ENCODE measurements around the gene MIDN. TPM values are rescaled to one million over a fixed set of nuclear protein-coding genes. Genes with fewer than 3 reads are reported as not detected.

Gene MIDN
- total RNA-seq, 1 donor from 2014 or later = 15.8 TPM

DNA sequence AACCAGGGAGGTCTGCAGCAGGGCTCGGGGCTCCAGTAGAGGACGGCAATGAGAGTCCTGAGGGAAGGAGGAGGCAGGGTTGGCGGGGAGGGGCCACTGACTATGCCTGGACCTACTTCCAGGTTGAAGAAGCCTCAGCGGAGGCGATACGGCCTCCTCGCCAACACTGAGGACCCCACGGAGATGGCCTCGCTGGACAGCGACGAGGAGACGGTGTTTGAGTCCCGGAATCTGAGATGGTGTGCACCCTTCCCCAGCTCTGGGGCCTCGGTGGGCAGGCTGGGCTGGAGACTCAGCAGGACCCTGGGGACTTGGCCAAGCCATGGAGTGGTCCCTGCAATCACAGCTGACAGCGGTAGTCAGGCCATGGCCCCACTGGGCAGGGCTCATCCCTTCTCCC, 28.7 kb downstream of the MIDN start:
- TF ChIP-seq, protein P1, sequence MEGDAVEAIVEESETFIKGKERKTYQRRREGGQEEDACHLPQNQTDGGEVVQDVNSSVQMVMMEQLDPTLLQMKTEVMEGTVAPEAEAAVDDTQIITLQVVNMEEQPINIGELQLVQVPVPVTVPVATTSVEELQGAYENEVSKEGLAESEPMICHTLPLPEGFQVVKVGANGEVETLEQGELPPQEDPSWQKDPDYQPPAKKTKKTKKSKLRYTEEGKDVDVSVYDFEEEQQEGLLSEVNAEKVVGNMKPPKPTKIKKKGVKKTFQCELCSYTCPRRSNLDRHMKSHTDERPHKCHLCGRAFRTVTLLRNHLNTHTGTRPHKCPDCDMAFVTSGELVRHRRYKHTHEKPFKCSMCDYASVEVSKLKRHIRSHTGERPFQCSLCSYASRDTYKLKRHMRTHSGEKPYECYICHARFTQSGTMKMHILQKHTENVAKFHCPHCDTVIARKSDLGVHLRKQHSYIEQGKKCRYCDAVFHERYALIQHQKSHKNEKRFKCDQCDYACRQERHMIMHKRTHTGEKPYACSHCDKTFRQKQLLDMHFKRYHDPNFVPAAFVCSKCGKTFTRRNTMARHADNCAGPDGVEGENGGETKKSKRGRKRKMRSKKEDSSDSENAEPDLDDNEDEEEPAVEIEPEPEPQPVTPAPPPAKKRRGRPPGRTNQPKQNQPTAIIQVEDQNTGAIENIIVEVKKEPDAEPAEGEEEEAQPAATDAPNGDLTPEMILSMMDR (IDR thresholded peaks at IDR 0.05; ENCODE audit: insufficient read depth, low read length, severe bottlenecking) = no peak
- FAIRE-seq = no peak
- Histone ChIP-seq H3K4me3 (ENCODE audit: low read depth, low read length) (no peak overlapping the region), H3K27me3 (ENCODE audit: control insufficient read depth, insufficient read depth, low read length) (no peaks in the 10 kb centered on the region), H3K36me3 (ENCODE audit: control insufficient read depth, insufficient read depth, low read length) (peaks cover 32% of the 10 kb centered on the region)
- DNase-seq (ENCODE audit: low read depth) = no peak

DNA sequence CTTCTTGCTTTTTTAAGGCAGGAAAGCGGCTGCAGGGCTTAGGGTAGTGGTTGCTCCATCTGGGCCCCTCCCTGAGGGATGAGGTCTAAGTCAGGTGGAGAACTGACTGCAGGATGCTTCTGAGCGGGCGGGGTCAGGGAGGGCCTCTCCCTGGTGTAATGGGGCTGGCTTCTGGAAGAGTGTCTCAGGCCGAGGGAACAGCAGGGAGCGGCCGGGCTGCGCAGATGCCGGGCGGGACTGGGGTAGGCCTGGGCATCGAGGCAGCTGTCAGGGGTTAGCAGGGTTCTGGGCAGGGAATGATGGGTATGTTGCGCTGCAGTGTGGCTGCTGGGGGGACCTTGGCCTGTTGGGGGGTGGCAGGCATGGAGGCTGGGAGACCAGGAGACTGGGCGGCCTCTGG, 29.7 kb downstream of the MIDN start:
- peaks cover 24% of the 10 kb centered on the region for H3K36me3 ChIP-seq (ENCODE audit: control insufficient read depth, insufficient read depth, low read length)
- no peak for FAIRE-seq

DNA sequence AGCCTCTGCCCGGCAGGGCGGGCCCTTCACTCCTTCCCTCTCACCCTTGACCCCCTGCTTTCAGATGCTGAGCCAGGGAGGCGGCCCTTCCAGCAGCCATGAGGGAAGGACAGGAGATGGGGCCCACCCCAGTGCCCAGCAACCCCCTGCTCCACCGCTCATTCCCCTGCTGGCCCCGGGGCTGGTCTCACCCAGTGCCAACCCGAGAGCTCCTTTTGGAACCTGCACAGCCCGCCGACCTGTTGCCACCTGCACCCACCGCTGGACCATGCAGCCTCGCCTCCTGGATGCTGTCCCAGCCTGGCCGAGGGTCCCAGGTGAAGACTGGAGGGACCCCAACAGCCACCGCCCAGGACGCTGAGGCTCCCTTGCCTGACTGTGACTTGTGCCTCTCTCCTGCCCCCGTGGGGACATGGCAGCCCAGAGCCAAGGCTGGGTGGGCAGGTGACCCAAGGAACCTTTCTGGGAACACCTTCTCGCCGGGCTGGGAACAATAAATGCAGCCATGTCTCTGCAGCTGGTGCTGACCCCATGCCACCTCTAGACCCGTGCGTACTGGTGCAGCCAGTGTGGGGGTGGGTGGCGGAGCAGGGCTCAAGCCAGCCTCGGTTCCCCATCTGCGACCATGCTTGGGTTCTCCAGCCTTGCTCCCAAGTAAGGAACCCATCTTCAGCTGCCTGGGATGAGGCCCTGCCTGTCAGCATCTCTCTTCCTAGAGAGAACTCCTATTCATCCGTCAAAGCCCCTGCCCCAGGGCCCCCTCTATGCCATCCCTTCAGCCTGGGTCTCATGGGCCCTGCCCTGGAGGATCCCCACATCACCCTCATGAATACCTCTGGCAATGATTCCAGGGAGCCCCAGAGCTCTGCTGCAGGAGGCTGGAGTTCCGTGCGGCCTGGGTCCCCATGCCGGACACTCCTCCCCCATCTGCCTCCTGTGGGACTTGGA, 30.6 kb downstream of the MIDN start:
- FAIRE-seq = peak; percentile 81
- no peaks in the 10 kb centered on the region for H3K27me3 ChIP-seq (ENCODE audit: control insufficient read depth, insufficient read depth, low read length)
- H3K4me3 ChIP-seq (ENCODE audit: low read depth, low read length) = no peak overlapping the region
- peaks cover 18% of the 10 kb centered on the region for H3K36me3 ChIP-seq (ENCODE audit: control insufficient read depth, insufficient read depth, low read length)
- TF ChIP-seq, protein P1 (IDR thresholded peaks at IDR 0.05; ENCODE audit: insufficient read depth, low read length, severe bottlenecking) = no peak
- DNase-seq (ENCODE audit: low read depth) = no peak

More for the DNA sequence above, 29.7 kb downstream of the MIDN start:
- DNase-seq (ENCODE audit: low read depth) = no peak
- TF ChIP-seq, protein P1 (IDR thresholded peaks at IDR 0.05; ENCODE audit: insufficient read depth, low read length, severe bottlenecking) = no peak
- no peaks in the 10 kb centered on the region for H3K27me3 ChIP-seq (ENCODE audit: control insufficient read depth, insufficient read depth, low read length)
- H3K4me3 ChIP-seq (ENCODE audit: low read depth, low read length) = no peak overlapping the region

DNA sequence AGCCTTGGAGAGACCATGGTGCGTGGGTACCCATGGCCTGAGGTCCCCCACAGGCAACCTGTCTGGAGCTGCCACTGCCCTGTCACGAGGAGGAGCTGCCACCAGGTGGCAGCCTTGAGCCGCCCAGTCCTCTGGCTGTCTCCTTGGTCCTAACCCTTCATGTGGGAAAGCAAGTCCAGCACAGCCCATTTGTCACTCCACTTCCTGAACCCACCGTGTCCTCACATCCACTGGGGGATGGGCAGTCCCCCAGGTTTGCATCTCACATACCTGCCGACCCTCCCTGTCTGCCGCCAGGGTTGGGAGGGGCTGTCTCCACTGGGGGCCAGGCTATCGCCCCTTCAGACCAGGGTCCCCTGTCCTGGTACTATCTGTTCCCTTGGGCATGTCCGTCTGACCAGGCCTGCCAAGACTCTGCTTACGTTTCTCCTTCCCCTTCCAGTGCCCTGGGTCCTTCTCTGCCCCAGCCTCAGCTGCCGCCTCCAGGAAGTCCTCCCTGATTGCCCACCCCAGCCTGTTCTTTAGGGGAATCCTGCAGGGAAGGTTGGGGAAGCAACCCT, 31.5 kb downstream of the MIDN start:
- TF ChIP-seq, protein P1 (IDR thresholded peaks at IDR 0.05; ENCODE audit: insufficient read depth, low read length, severe bottlenecking) = peak; percentile 99
- FAIRE-seq (peak; percentile 90), DNase-seq (ENCODE audit: low read depth) (peak; percentile 71)
- peaks cover 6% of the 10 kb centered on the region for H3K27me3 ChIP-seq (ENCODE audit: control insufficient read depth, insufficient read depth, low read length)
- no peak overlapping the region for H3K4me3 ChIP-seq (ENCODE audit: low read depth, low read length)
- peaks cover 14% of the 10 kb centered on the region for H3K36me3 ChIP-seq (ENCODE audit: control insufficient read depth, insufficient read depth, low read length)

DNA sequence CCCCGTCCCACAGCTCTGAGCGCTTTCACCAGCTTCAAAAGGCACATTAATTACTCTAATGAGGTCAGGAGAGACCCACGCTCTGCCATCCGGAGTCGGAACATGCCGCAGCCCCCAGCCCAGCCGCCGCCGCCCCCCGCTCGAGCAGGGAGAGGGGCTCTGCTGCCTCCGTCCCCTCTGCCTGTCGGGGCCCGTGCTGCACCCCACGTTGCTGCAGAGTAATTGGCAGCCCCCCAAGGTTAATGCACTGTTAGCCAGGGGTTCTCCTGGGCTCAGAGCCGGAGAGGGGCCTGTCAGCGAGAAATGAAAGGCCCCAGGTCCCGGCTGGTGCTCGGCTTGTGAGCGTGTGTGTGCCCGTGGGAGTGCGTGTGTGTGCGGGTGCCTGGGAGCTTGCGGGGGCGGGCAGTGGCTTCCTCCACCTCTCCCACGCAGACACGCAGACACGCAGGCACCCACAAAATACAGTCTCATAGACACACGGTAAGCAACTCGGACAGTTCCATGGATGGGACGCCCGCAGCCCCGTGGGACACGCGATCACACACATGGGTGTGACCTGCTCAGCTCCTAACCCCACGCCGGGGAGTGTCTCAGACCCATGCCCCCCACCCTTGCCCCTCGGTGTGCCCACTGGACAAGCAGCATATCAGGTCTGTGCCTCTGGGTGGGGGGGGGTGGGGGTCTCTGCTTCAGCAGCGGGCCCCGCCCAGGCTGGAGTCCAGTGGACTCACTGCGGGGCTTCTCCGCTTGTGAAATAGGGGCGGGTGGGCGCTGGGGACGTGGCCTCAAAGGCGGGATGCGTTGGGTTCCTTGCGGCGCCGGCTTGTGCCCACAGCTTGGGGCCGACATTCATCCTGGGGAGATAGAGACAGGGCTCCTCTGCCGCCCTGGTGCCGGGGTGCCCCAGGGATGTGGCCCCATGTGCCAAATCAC, 32.5 kb downstream of the MIDN start:
- TF ChIP-seq, protein P1 (IDR thresholded peaks at IDR 0.05; ENCODE audit: insufficient read depth, low read length, severe bottlenecking) = no peak
- peaks cover 11% of the 10 kb centered on the region for H3K27me3 ChIP-seq (ENCODE audit: control insufficient read depth, insufficient read depth, low read length)
- DNase-seq (ENCODE audit: low read depth) (no peak), FAIRE-seq (no peak)
- H3K4me3 ChIP-seq (ENCODE audit: low read depth, low read length) = no peak overlapping the region
- H3K36me3 ChIP-seq (ENCODE audit: control insufficient read depth, insufficient read depth, low read length) = peaks cover 13% of the 10 kb centered on the region

Measured in bronchial epithelial cell (primary cell).